ENCODE measurements around the gene REPIN1. TPM values are rescaled to one million over a fixed set of nuclear protein-coding genes. Genes with fewer than 3 reads are reported as not detected.

The REPIN1 gene
- total RNA-seq, 1 experiment from 2014 or later, result 106 TPM

DNA sequence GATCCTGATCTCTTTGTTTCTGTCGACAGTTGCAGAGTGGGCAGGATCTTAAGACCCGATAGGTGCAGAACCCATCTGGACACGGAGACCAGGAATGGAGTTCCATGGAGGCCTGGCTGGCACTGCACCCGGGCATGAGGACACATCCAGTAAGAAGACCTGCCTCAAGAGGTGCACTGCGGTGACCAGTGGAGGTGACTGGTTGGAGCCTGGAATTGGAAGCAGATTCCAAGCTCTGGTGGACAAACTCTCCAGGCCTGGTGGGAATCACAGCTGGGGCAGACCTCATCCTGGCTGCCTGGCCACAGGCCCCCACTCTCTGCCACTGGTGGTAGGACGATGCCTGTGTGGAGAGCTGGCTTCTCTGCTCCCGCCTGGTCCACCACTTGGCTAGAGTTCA, 41.5 kb downstream of the REPIN1 start:
- Histone ChIP-seq H3K79me2 (ENCODE audit: insufficient read depth, low read length) (no peaks in the 10 kb centered on the region), H3K9ac (ENCODE audit: low read length) (no peak overlapping the region), H4K20me1 (ENCODE audit: insufficient read depth) (no peaks in the 10 kb centered on the region), H3K9me3 (ENCODE audit: control insufficient read depth in 1 of 2, insufficient read depth in 1 of 2, low read depth in 1 of 2, low read length in 2 of 2) (no peaks in the 10 kb centered on the region), H2AFZ (ENCODE audit: low read depth, low read length, poor library complexity, severe bottlenecking) (no peak overlapping the region), H3K4me2 (ENCODE audit: low read length) (no peak overlapping the region), H3K4me3 (replicated peaks in 1 of 2; ENCODE audit: low read depth in 1 of 2, low read length in 2 of 2) (no peak overlapping the region), H3K27me3 (ENCODE audit: insufficient read depth, low read length) (no peaks in the 10 kb centered on the region), H3K9me2 (ENCODE audit: insufficient read depth) (no peaks in the 10 kb centered on the region), H3K36me3 (ENCODE audit: control insufficient read depth in 1 of 2, insufficient read depth in 2 of 2, low read length in 2 of 2) (no peaks in the 10 kb centered on the region), H3K4me1 (ENCODE audit: control insufficient read depth in 1 of 2, insufficient read depth in 2 of 2, low read length in 2 of 2) (peaks cover 4 to 26% of the 10 kb centered on the region in 2 experiments; a peak in 2 of 4 replicates), H3K27ac (ENCODE audit: low read depth, low read length) (no peak overlapping the region)
- TF ChIP-seq FOSL1 (IDR thresholded peaks at IDR 0.05; ENCODE audit: low read depth) (no peak), EGR1 (IDR thresholded peaks at IDR 0.05; ENCODE audit: low read depth) (no peak), ZBTB33 (IDR thresholded peaks at IDR 0.05; ENCODE audit: extremely low read depth, insufficient replicate concordance, low read length) (no peak), RAD21 (IDR thresholded peaks at IDR 0.05; ENCODE audit: low read depth) (no peak), REST (IDR thresholded peaks at IDR 0.05; ENCODE audit: low read depth) (no peak), POLR2AphosphoS5 (IDR thresholded peaks at IDR 0.05; ENCODE audit: low read depth, low read length) (no peak), POLR2A (IDR thresholded peaks at IDR 0.05; ENCODE audit: borderline replicate concordance, extremely low read depth, insufficient read depth, insufficient read length) (no peak), YY1 (IDR thresholded peaks at IDR 0.05; ENCODE audit: extremely low read depth, insufficient replicate concordance, low read depth, low read length) (no peak), SRF (IDR thresholded peaks at IDR 0.05; ENCODE audit: low read depth) (no peak), EZH2 (IDR thresholded peaks at IDR 0.05) (no peak), ZNF274 (IDR thresholded peaks at IDR 0.05; ENCODE audit: low read depth, low read length) (no peak), CEBPB (IDR thresholded peaks at IDR 0.05; ENCODE audit: low read depth) (no peak)
- DNase-seq (ENCODE audit: low read depth, low spot score) (no peak), ATAC-seq (no peak)
- ChIA-PET POLR2A (no interaction called here), RAD21 (ENCODE audit: low non-redundant PET in 1 of 2, low total read pairs in 2 of 2, uncharacterized antibody in 2 of 2, unreplicated experiment in 2 of 2) (no interaction called here), CTCF (no interaction called here)
- intact Hi-C loops (cut with micrococcal nuclease), result no loop called here
- BruUV-seq (replicated peaks), result no TSS peak
